NT2/D1 (cell line): ENCODE measurements around the gene FAM221A.

ENCODE experiments used
- DNase-seq: peaks from one replicate; pipeline ENCODE4 v3.0.0-alpha.2; 2011; ENCODE audit warnings: low read depth, low spot score
- H3K27me3 ChIP-seq: 2 replicates; pipeline ENCODE4 v1.6.0; 2011; ENCODE audit warnings: mild to moderate bottlenecking; ENCODE audit not compliant: insufficient read length, insufficient read depth
- H3K36me3 ChIP-seq: 2 replicates; pipeline ENCODE4 v1.6.1; 2011; ENCODE audit warnings: mild to moderate bottlenecking, low read length, mixed read lengths; ENCODE audit not compliant: insufficient read depth, insufficient read length
- H3K4me1 ChIP-seq: 2 replicates; pipeline ENCODE4 v1.5.1; 2011; ENCODE audit not compliant: insufficient read depth, insufficient read length
- H3K4me3 ChIP-seq: 2 replicates; pipeline ENCODE4 v1.5.1; 2011; ENCODE audit warnings: low read depth; ENCODE audit not compliant: insufficient read length
- H3K9ac ChIP-seq: 2 replicates; pipeline ENCODE4 v1.6.0; 2011; ENCODE audit warnings: low read depth; ENCODE audit not compliant: insufficient read length
- H3K9me3 ChIP-seq: 2 replicates; pipeline ENCODE4 v1.5.1; 2011; ENCODE audit warnings: mild to moderate bottlenecking, low read length; ENCODE audit not compliant: insufficient read depth
- SUZ12 ChIP-seq: IDR thresholded peaks from 2 replicates; pipeline ENCODE4 v1.6.1; 2011; ENCODE audit not compliant: insufficient read length, insufficient read depth; ENCODE audit errors: extremely low read depth
- YY1 ChIP-seq: IDR thresholded peaks from 2 replicates; pipeline ENCODE4 v1.6.1; 2011; ENCODE audit not compliant: insufficient read length, insufficient read depth
- ZNF274 ChIP-seq: IDR thresholded peaks from 2 replicates; pipeline ENCODE4 v1.6.1; 2011; ENCODE audit warnings: mild to moderate bottlenecking, low read depth, low read length

FAM221A gene

GRCh38 chr7:23746629-23747028, 66.6 kb downstream of the FAM221A start:
- peaks cover 35% of the 10 kb centered on the region for H3K9me3 ChIP-seq
- no peak for TF ChIP-seq ZNF274
- no peak for TF ChIP-seq SUZ12
- no peak for TF ChIP-seq YY1
- H3K27me3 ChIP-seq, result no peaks in the 10 kb centered on the region
- no peaks in the 10 kb centered on the region for H3K36me3 ChIP-seq
- no peak for DNase-seq
- no peak overlapping the region for H3K9ac ChIP-seq
- no peaks in the 10 kb centered on the region for H3K4me1 ChIP-seq
- no peak overlapping the region for H3K4me3 ChIP-seq

GRCh38 chr7:23751852-23752251, 71.9 kb downstream of the FAM221A start:
- no peak for TF ChIP-seq YY1
- no peak for TF ChIP-seq SUZ12
- no peak for TF ChIP-seq ZNF274
- Histone ChIP-seq H3K27me3 (no peaks in the 10 kb centered on the region), H3K4me3 (no peak overlapping the region), H3K9ac (no peak overlapping the region), H3K36me3 (no peaks in the 10 kb centered on the region), H3K4me1 (no peaks in the 10 kb centered on the region), H3K9me3 (no peaks in the 10 kb centered on the region)
- no peak for DNase-seq
